ENCODE results near the gene FGF14.

FGF14 gene

GRCh38 chr13:101915755-101916107 is 486.1 kb downstream of the FGF14 start:
- H3K27ac ChIP-seq, result no peak overlapping the region
- no peak for DNase-seq (ENCODE audit: low read depth, low spot score)

- no peak for DNase-seq (ENCODE audit: low read depth, low spot score)
- no peak overlapping the region for H3K27ac ChIP-seq
Observed at GRCh38 chr13:101915331-101915730, 486.5 kb downstream of the FGF14 start.

DNA sequence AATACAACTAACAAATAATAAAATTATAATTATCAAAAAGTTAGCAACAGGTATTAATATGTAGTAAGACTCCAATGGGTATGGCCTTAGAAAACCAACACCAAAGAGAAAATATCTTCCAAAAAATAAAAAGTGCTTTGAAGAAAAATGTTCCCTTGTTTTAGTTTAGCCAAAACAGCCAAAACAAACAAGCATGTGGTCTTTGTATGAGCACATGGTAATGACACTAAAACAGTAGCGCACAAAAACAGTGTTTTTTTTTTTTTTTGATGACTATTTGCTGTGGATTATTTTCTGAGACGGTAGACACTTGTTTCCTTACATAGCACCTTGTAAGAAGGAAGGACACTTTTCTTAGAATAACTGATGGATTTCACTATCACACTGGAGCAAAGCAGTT is 490.1 kb downstream of the FGF14 start:
- no peak for DNase-seq (ENCODE audit: low read depth, low spot score)
- no peak overlapping the region for H3K27ac ChIP-seq

DNA sequence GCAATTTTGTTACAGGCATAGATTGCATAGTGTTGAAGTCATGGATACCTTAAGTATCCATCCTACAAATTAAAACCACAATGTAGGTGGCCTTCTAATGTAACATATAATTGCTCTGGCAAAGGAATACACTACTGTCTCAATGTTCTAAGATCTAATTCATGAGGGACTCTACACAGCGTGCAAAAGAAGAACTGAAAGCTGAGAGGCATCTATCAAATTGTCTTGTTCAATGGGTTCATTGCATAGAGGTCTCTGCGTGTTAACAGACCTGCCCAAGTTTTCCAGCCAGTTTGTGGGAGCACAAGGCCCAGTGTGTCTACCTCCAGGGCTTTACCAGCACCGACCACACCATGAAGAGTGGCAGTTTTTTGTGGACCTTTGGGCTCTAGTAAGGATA is 498.0 kb downstream of the FGF14 start:
- DNase-seq (ENCODE audit: low read depth, low spot score), result no peak
- no peak overlapping the region for H3K27ac ChIP-seq

GRCh38 chr13:101898676-101899075 is 503.2 kb downstream of the FGF14 start:
- no peak overlapping the region for H3K27ac ChIP-seq
- DNase-seq (ENCODE audit: low read depth, low spot score), result no peak

GRCh38 chr13:101896541-101896940 is 505.3 kb downstream of the FGF14 start:
- DNase-seq (ENCODE audit: low read depth, low spot score), result no peak
- H3K27ac ChIP-seq, result no peak overlapping the region

- no peak for DNase-seq (ENCODE audit: low read depth, low spot score)
- H3K27ac ChIP-seq, result no peak overlapping the region
Observed at GRCh38 chr13:101893021-101893420, 508.8 kb downstream of the FGF14 start.

DNA sequence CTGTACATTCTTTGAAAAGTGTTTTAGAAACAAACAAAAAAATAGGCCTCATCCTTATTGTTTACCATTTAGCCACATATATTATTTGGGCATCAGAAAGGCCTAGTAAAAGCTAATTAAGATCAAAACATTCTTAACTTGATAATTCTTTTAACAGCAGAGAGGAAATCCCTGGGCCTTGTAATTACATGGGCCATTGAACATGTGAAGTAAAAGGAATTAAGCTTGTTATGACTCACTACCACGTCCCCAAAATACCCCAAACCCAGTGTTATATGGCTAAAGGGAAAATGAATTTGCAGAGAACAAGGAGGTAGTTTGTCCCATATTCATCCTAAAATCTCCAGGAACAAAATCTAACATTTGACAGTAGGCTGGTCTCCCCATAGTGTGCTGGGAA is 509.6 kb downstream of the FGF14 start:
- DNase-seq (ENCODE audit: low read depth, low spot score), result no peak
- H3K27ac ChIP-seq, result no peak overlapping the region

- no peak overlapping the region for H3K27ac ChIP-seq
- no peak for DNase-seq (ENCODE audit: low read depth, low spot score)
Observed at GRCh38 chr13:101881593-101881992, 520.3 kb downstream of the FGF14 start.

GRCh38 chr13:101880581-101880980 is 521.3 kb downstream of the FGF14 start:
- DNase-seq (ENCODE audit: low read depth, low spot score), result no peak
- no peak overlapping the region for H3K27ac ChIP-seq

DNA sequence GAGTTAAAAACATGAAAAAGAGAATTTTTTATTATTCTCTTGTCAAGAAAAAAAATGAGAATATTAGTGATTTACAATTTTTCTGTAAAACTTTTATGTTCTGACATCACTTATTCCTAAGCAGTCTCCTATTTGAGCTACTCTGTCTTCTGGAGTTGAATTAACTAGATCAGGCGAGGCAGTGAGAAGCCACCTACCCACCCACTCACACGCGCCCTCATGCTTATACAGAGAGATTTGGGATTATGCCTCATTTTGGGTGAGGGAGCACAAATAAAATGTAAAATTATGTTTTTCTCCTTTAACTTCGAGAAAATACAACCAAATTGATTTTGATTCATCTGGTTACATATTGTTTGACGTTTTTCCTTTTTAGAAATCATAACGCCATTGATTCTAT is 524.9 kb downstream of the FGF14 start:
- H3K27ac ChIP-seq, result no peak overlapping the region
- no peak for DNase-seq (ENCODE audit: low read depth, low spot score)

GRCh38 chr13:101875717-101876393 is 526.0 kb downstream of the FGF14 start:
- peak; percentile 63 for DNase-seq (ENCODE audit: low read depth, low spot score)
- no peak overlapping the region for H3K27ac ChIP-seq

GRCh38 chr13:101875091-101875490 is 526.8 kb downstream of the FGF14 start:
- DNase-seq (ENCODE audit: low read depth, low spot score), result no peak
- H3K27ac ChIP-seq, result no peak overlapping the region

- no peak for DNase-seq (ENCODE audit: low read depth, low spot score)
- H3K27ac ChIP-seq, result no peak overlapping the region
Observed at GRCh38 chr13:101869553-101869952, 532.3 kb downstream of the FGF14 start.

GRCh38 chr13:101868585-101869469 is 533.0 kb downstream of the FGF14 start:
- DNase-seq (ENCODE audit: low read depth, low spot score), result no peak
- no peak overlapping the region for H3K27ac ChIP-seq

DNA sequence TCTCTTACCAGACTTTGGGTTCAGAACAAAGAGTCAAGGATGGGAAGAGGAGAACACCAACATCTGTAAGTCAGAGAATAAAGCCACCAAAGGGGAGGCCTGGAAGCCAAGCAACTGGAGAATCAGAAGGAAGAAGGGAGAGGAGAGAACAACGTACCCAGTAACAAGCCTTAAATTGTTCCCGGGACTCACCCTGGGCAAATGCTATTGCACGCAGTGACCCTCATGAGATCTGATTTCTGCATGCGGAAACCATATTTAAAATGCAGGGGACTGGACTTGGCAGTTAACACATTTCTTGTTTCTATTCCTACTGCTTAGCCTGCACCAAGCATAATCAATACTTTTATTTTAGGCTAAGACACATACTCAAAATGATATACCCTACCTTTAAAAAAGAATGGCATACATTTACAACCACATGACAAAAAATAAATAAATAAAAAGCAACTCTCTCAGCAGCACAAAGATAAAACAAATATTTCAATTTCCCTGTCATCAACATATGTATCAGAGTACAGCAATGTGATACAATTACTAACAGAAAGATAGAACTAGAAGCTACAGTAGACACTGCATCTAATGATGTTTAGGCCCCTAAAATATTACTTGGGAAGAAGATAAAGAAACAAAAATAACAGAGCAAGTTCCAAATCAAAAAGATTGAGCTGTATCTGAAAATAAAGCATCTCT is 534.8 kb downstream of the FGF14 start:
- DNase-seq (ENCODE audit: low read depth, low spot score), result no peak
- H3K27ac ChIP-seq, result no peak overlapping the region

- no peak for DNase-seq (ENCODE audit: low read depth, low spot score)
- H3K27ac ChIP-seq, result no peak overlapping the region
Observed at GRCh38 chr13:101858860-101859259, 543.0 kb downstream of the FGF14 start.

DNA sequence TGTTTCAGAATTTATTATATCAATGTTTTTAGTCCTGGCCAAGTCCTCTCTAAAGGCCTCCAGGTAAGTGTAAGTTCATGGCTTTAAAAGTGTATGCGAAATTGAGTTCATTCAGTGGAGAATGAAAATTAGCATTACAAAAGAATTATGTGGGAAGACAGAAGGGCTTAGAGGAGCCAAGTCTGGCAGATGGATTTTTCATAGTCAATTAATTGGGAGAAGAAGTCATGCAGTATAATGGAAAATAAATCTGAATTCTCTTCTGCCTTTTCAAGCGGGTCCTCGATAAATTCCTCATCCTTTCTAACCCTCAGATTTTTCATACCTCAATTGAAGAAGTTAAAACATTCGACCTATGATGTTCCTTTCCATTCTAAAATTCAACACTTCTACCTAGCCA is 555.1 kb downstream of the FGF14 start:
- no peak for DNase-seq (ENCODE audit: low read depth, low spot score)
- no peak overlapping the region for H3K27ac ChIP-seq

- DNase-seq (ENCODE audit: low read depth, low spot score), result no peak
- H3K27ac ChIP-seq, result no peak overlapping the region
Observed at GRCh38 chr13:101846249-101846648, 555.6 kb downstream of the FGF14 start.

DNA sequence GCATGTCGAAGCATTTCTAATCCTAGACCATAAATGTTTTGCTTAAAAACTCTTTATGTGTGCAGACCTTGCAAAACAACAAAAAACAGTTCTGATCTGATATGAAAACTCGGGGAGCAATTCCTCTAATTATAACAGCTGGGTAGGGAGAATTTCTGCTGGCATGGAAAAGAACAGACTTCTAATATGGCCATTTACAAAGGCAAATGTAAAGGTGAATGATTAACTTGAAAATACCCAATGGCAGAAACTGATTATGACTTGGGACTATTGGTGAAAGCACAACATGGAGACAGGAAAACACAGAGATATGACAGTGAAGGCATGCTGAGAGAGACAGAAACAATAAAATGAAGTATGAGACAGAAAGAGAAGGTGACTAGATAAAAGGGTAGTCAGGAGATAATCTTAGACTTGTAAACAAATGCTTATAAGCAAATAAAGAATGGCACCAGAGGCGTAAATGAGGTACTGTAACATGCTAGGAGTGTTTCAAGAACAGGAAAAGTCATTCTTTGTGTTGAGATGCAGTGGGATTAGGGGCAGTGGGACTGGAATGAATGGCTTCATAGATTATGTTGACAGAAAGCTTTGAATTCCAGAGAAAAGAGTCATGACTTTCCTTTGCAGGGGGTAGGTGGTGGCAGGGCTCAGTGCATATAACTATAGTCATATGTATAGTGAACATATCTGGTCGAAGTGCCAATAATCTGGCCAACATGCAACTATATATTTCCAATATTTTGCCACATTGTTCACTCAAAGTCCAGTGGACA is 556.4 kb downstream of the FGF14 start:
- no peak for DNase-seq (ENCODE audit: low read depth, low spot score)
- no peak overlapping the region for H3K27ac ChIP-seq
